GM21360 (cell line): ENCODE results near the gene DIPK1C.

ENCODE experiments used
- ATAC-seq: cut with Tn5 transposase; IDR thresholded peaks from one replicate; pipeline ENCODE4 v1.9.1; 2021; ENCODE audit warnings: mild to moderate bottlenecking, moderate library complexity; ENCODE audit not compliant: unreplicated experiment

Gene DIPK1C

GRCh38 chr18:74486119-74486849, 29.2 kb upstream of the DIPK1C start:
- ATAC-seq, result no peak

DNA sequence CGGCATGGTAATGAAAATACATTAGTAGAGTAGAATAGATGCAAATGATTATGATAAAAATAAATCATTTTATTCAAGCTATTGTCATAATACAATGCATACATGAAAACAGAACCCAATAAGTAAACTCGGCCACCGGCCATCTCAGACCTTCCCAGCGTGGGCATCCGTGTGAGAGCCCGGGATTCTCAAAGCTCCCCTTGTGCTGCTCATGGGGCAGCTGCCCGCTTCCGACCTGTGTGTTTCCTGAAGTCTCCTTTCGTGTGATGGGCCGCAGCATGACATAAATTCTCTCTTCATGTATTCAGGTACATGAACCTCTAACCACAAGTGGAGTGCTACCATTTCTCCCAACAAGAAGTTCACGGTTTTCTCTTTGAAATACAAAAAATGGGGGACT, 25.6 kb upstream of the DIPK1C start:
- ATAC-seq, result no peak

DNA sequence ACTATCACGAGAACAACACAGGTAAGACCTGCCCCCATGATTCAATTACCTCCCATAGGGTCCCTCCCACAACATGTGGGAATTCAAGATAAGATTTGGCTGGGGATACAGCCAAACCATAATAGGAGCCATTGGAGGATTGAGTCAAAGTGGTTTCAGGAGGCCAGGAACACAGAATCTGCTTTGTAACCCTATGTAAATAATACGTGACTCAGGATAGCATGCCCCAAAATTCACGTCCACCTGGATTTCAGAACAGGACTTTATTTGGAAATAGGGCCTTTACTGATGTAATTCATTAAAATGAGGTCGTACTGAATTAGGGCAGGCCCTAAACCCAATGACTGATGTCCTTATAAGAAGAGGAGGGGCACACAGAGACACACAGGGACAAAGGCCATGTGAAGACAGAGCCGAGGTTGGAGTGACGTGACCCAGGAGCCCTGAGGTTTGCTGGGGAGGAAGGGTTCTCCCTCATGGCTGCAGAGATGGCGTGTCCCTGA, 23.1 kb upstream of the DIPK1C start:
- ATAC-seq, result no peak

GRCh38 chr18:74479486-74480148, 22.5 kb upstream of the DIPK1C start:
- ATAC-seq, result no peak

GRCh38 chr18:74478880-74479279, 21.8 kb upstream of the DIPK1C start:
- no peak for ATAC-seq

- ATAC-seq, result no peak
Observed at GRCh38 chr18:74478316-74478715, 21.2 kb upstream of the DIPK1C start.

GRCh38 chr18:74477771-74478170, 20.7 kb upstream of the DIPK1C start:
- ATAC-seq, result no peak

GRCh38 chr18:74476140-74476539, 19.0 kb upstream of the DIPK1C start:
- ATAC-seq, result no peak

DNA sequence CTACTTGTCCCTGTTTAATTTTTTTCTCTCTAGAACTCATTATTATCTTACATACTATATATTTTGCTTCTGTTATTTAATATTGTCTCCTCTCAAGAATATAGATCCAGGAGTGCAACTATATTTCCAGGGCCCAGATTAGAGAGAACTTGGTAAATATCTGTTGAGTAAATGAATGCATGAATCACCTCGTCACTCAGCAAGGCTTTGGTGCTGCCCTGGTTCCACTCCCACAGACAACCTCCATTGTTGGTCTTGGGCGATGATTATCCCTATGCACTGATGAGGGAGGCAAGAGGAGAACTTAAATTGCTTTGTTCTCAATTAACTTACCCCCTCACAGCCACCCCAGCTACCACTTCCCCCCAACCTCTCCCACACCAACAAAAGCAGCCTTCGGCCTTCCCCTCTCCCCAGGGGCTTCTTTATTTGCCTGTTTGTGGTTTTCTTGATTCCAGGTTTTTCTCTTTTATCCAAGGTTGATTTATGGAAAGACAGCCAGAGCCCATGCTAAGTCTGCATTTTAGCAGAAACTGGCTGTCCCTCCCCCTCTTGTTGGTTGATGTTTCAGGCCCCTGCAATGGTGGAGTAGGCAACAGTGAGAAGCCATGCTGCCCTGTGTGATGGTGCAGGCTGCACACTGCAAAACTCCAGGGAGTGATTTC, 17.0 kb upstream of the DIPK1C start:
- no peak for ATAC-seq

- ATAC-seq, result no peak
Observed at GRCh38 chr18:74472312-74472711, 15.2 kb upstream of the DIPK1C start.

GRCh38 chr18:74468547-74469061, 11.5 kb upstream of the DIPK1C start:
- ATAC-seq, result no peak

- no peak for ATAC-seq
Observed at GRCh38 chr18:74465775-74466174, 8.7 kb upstream of the DIPK1C start.

GRCh38 chr18:74463983-74464382, 6.9 kb upstream of the DIPK1C start:
- ATAC-seq, result no peak

DNA sequence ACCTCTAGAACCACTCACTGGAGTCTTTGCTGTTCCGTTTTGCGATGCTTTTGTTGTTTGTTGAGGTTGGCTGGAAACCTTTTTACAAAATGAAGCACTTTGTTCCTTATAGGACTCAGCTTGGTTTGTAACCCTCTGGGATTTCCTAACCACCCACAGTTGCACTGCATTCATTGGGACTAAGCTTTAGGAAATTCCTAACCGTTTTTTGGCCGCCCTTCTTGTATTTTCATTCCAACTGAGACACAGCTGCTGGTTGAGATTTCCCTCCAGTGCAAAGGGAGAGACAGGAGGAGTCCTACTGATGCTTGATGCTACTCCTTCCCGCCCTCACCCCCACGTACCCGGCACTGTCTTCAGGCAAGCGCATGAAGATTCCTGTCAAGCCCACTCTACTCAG, 6.1 kb upstream of the DIPK1C start:
- ATAC-seq, result no peak

DNA sequence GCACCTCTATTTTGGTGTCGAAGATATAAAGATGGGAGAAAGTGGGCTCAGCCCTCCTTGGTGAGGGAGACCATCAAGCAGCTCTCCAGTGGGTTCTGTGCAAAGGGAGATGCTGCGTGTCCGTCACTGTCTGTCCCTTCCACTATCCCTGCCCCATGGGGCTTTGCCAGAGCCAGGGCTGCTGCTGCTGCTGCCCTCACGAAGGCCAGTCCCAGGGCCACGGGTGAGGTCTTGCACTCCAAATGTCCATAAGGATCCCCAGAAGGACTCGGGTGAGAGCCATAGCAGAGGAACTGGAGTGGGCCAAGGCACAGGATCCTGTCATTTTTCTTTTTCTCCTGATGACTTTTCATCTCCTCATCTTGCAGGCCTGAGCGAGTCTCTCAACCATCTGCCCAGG, 3.7 kb upstream of the DIPK1C start:
- ATAC-seq, result no peak

- ATAC-seq, result no peak
Observed at GRCh38 chr18:74459889-74460288, 2.8 kb upstream of the DIPK1C start.

- ATAC-seq, result no peak
Observed at GRCh38 chr18:74457725-74458421, 765 bp upstream of the DIPK1C start.

GRCh38 chr18:74456349-74457042, 612 bp downstream of the DIPK1C start:
- ATAC-seq, result no peak

DNA sequence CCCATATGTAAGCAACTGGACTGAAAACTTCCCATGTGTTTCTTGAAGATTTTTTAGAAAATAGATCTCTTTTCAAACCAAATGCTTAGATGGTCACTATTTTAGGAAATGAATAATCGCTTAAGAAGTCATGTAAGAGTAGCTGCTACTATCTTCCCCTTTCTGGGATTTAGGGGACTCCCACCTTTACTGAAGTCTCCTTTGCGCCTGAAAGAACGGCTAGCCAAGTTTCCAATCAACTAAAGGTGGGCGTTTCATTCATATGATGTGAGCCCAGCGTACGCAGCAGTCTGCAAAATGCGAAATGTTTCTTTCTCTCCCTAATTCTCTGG, 1.1 kb downstream of the DIPK1C start:
- no peak for ATAC-seq

DNA sequence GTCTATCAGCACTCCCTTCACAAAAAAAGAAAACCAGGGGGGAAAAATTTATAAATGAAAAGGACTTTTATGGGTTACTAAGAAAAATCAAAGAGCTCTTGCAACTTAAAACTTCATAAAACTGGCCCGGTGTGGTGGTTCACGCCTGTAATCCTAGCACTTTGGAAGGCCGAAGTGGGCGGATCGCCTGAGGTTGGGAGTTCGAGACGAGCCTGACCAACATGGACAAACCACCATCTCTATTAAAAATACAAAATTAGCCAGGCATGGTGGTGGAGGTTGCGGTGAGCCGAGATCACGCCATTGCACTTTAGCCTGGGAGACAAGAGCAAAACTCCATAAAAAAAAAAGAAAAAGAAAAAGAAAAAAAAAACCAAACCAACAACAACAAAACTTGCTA, 1.7 kb downstream of the DIPK1C start:
- no peak for ATAC-seq

GRCh38 chr18:74454279-74454751, 2.8 kb downstream of the DIPK1C start:
- ATAC-seq, result no peak
